ENCODE results near the gene TRAPPC2L.

TRAPPC2L gene

DNA sequence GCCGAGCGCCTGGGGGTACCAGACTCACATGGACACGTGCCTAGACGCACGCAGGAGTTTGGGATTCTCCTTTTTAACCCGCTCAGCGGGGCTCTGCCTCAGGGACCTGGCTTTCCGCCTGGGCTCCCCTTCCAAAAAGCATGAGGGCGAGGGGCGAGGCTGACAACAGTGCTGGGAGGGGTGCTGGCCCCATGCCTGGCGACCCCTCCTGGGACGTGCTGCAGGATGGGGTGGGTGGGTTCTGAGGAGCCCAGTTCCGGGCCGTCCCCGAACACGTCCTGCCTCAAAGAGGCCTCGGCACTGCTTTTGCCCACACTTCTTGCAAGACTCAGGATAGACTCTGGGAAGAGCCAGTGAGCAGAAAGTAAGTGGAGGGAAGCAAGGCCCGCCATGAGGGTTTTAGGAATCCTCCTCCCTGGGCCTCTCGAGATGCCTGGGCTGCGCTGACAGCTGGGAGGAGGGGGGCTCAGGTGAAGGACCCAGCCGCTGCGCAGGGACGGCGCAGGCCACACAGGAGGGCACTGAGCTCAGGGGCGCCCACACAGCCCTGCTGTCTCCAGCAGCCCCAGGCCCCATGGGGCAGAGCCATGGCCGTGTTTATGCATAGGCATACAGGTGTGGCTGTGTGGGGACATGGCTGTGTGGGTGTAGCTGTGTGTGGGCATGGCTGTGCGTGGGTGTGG, 24.9 kb downstream of the TRAPPC2L start:
- Histone ChIP-seq H3K4me1 (ENCODE audit: control insufficient read depth in 5 of 5, insufficient read depth in 5 of 5, low read length in 5 of 5) (peaks cover 0 to 13% (median 7%) of the 10 kb centered on the region in 5 donors), H3K27ac (ENCODE audit: low read depth, low read length) (no peak overlapping the region), H3K27me3 (ENCODE audit: control insufficient read depth in 5 of 5, insufficient read depth in 4 of 5, low read length in 5 of 5) (peaks cover 0 to 4% (median 2%) of the 10 kb centered on the region in 5 donors), H3K36me3 (ENCODE audit: control insufficient read depth in 5 of 5, insufficient read depth in 5 of 5, low read length in 5 of 5) (peaks cover 0 to 75% (median 29%) of the 10 kb centered on the region in 5 donors), H3K9me3 (ENCODE audit: control insufficient read depth in 5 of 5, low read length in 5 of 5) (no peaks in the 10 kb centered on the region), H3K9ac (ENCODE audit: low read length in 5 of 5) (no peak overlapping the region), H3K4me3 (ENCODE audit: low read depth in 1 of 5, low read length in 5 of 5) (no peak overlapping the region)

DNA sequence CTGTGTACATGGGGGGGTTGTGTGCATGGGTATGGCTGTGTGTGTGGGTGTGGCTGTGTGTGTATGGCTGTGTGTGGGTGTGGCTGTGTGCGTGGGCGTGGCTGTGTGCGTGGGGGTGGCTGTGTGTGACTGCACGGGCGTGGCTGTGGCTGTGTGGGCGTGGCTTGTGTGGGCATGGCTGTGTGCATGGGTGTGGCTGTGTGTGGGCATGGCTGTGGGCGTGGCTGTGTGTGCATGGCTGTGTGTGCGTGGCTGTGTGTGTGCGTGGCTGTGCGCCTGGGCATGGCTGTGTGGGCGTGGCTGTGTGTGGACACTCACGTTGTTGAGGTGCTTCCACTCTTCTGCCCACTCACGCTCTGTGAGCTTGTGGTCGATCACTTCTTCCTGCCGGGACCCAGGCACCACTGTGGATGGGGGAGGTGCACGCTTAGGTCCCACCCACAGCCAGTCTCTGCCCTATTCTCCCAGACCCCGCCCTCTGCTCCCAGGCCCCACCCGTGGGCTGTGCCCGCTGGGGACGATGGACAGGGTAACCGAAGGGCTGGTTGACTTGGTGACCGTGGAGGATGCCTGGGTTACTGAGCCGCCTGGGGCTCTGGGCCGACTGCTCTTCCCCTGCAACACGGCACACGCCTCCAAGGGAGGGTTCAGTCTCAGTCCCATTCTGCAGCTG, 25.6 kb downstream of the TRAPPC2L start:
- Histone ChIP-seq H3K4me1 (ENCODE audit: control insufficient read depth in 5 of 5, insufficient read depth in 5 of 5, low read length in 5 of 5) (peaks cover 4 to 20% (median 14%) of the 10 kb centered on the region in 5 donors), H3K27ac (ENCODE audit: low read depth, low read length) (no peak overlapping the region), H3K4me3 (ENCODE audit: low read depth in 1 of 5, low read length in 5 of 5) (no peak overlapping the region), H3K27me3 (ENCODE audit: control insufficient read depth in 5 of 5, insufficient read depth in 4 of 5, low read length in 5 of 5) (peaks cover 0 to 3% (median 0%) of the 10 kb centered on the region in 5 donors), H3K36me3 (ENCODE audit: control insufficient read depth in 5 of 5, insufficient read depth in 5 of 5, low read length in 5 of 5) (peaks cover 0 to 70% (median 29%) of the 10 kb centered on the region in 5 donors), H3K9ac (ENCODE audit: low read length in 5 of 5) (no peak overlapping the region), H3K9me3 (ENCODE audit: control insufficient read depth in 5 of 5, low read length in 5 of 5) (no peaks in the 10 kb centered on the region)

DNA sequence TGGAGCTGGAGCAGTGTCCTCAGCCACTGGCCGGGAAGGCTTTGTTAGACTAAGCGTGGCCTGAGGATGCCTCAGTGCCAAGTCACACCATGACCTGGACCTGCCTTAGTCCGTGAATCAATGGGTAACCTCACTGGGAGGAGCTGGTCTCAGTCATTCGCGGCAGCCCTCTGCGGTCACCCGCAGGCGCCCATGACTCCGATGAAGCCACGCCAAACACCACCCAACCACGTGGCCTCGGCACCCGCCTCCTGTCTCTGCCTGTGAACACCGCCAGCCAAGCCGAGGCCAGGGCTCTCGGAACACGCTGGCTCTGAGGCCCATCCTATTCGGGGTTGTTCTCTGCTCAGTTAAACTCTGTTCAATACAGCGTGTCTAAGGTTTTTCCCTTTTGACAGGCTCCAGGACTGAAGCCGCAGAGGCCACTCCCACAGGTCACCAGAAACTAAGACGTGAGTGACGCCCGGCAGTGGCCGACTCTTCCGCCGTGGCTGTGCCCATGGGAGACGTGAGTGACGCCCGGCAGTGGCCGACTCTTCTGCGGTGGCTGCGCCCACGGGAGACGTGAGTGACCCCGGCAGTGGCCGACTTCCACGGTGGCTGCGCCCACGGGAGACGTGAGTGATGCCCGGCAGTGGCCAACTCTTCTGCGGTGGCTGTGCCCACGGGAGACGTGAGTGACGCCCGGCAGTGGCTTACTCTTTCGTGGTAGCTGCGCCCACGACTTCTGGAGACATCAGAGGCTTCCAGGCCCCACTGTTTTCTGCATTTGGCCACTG, 26.4 kb downstream of the TRAPPC2L start:
- Histone ChIP-seq H3K9ac (ENCODE audit: low read length in 5 of 5) (no peak overlapping the region), H3K36me3 (ENCODE audit: control insufficient read depth in 5 of 5, insufficient read depth in 5 of 5, low read length in 5 of 5) (peaks cover 0 to 63% (median 29%) of the 10 kb centered on the region in 5 donors), H3K4me3 (ENCODE audit: low read depth in 1 of 5, low read length in 5 of 5) (no peak overlapping the region), H3K27ac (ENCODE audit: low read depth, low read length) (no peak overlapping the region), H3K4me1 (ENCODE audit: control insufficient read depth in 5 of 5, insufficient read depth in 5 of 5, low read length in 5 of 5) (peaks cover 10 to 27% (median 21%) of the 10 kb centered on the region in 5 donors), H3K9me3 (ENCODE audit: control insufficient read depth in 5 of 5, low read length in 5 of 5) (no peaks in the 10 kb centered on the region), H3K27me3 (ENCODE audit: control insufficient read depth in 5 of 5, insufficient read depth in 4 of 5, low read length in 5 of 5) (peaks cover 0 to 3% (median 0%) of the 10 kb centered on the region in 5 donors)

DNA sequence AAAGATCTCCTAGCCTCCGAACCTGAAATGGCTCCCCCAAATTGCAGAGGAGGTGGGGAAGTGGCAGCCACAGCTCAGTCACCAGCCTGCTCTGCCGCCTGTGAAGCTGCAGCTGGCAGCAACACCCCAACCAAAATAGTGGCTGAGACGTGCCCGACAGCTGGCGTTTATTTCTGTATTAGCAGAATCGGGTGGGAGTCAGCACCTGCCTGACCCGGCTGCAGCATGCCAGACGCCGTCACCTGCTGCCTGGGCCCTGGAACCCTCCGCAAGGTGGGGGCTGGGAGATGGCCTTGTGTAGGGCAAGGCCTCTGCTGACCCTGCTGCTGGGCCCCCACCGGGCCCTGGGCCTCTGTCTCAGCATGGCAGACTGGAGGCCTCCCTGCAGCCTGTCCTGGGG, 27.0 kb downstream of the TRAPPC2L start:
- H3K36me3 ChIP-seq (ENCODE audit: control insufficient read depth in 5 of 5, insufficient read depth in 5 of 5, low read length in 5 of 5), result peaks cover 0 to 58% (median 26%) of the 10 kb centered on the region in 5 donors
- H3K27ac ChIP-seq (ENCODE audit: low read depth, low read length), result no peak overlapping the region
- H3K9me3 ChIP-seq (ENCODE audit: control insufficient read depth in 5 of 5, low read length in 5 of 5), result no peaks in the 10 kb centered on the region
- no peak overlapping the region for H3K4me3 ChIP-seq (ENCODE audit: low read depth in 1 of 5, low read length in 5 of 5)
- H3K4me1 ChIP-seq (ENCODE audit: control insufficient read depth in 5 of 5, insufficient read depth in 5 of 5, low read length in 5 of 5), result peaks cover 10 to 32% (median 26%) of the 10 kb centered on the region in 5 donors
- no peak overlapping the region for H3K9ac ChIP-seq (ENCODE audit: low read length in 5 of 5)
- peaks cover 0 to 3% (median 0%) of the 10 kb centered on the region in 5 donors for H3K27me3 ChIP-seq (ENCODE audit: control insufficient read depth in 5 of 5, insufficient read depth in 4 of 5, low read length in 5 of 5)

DNA sequence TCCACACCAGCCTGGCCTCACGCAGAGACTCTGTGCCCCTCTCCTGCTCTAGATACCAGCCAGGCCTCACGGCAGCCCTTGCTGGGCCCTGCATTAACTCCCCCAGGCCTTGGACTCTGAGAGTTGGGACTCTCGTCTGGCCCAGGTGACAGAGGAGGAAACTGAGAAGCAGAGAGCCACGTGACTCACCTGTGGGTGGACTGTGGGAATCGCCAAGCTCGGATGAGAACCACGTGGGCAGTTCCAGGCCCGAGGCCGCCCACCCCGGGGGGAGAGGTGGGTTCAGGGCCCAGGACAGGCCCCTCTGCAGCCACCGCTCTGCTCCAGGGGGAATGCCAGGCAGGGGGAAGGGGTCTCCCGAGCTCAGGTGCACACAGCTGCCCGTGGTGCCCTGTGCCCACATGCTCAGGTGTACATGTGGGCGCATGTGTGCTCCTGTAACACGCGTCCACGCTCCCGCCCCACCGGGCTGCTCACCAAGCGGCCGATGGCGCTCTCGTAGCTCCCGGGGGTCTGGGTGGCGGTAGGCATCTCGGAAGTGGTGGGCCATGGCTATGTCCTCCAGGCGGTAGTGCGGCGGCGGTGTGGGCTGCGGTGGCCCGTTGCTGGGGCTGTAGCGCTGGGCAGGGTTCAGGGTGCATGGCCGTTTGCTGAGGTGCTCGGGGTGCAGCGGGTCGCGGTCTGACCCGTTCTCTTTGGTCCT, 27.8 kb downstream of the TRAPPC2L start:
- Histone ChIP-seq H3K4me1 (ENCODE audit: control insufficient read depth in 5 of 5, insufficient read depth in 5 of 5, low read length in 5 of 5) (peaks cover 10 to 34% (median 26%) of the 10 kb centered on the region in 5 donors), H3K9me3 (ENCODE audit: control insufficient read depth in 5 of 5, low read length in 5 of 5) (no peaks in the 10 kb centered on the region), H3K4me3 (ENCODE audit: low read depth in 1 of 5, low read length in 5 of 5) (no peak overlapping the region), H3K27ac (ENCODE audit: low read depth, low read length) (no peak overlapping the region), H3K36me3 (ENCODE audit: control insufficient read depth in 5 of 5, insufficient read depth in 5 of 5, low read length in 5 of 5) (peaks cover 0 to 54% (median 23%) of the 10 kb centered on the region in 5 donors), H3K9ac (ENCODE audit: low read length in 5 of 5) (no peak overlapping the region), H3K27me3 (ENCODE audit: control insufficient read depth in 5 of 5, insufficient read depth in 4 of 5, low read length in 5 of 5) (peaks cover 0 to 3% (median 0%) of the 10 kb centered on the region in 5 donors)

DNA sequence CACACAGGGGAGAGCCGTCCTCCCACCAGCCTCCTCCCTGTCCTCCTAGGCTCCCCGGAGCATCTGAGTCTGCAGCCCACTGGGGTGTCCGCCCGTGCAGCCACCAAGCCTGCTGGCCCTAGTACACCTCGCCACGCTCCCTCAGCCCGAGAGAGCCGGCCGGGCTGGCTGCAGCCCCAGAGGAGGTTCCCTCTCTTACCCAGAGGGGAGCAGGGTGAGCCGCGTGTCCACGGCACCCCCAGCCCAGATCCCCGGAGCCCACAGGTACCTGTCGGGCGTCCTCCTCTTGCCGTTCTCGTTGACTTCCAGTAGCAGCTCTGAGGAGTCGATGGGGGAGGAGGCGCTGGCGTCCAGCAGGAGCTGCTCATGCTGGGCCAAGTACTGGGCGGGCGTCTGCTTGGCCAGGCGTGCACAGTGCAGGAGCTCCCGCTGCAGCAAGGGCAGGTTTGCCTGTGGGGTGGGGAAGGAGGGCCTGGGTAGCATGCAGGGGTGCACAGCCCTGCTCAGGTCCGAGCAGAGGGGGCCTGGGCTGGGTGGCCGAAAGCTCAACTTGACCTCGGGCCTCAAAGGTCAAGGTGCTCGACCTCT, 28.9 kb downstream of the TRAPPC2L start:
- H3K4me1 ChIP-seq (ENCODE audit: control insufficient read depth in 5 of 5, insufficient read depth in 5 of 5, low read length in 5 of 5), result peaks cover 10 to 34% (median 26%) of the 10 kb centered on the region in 5 donors
- no peaks in the 10 kb centered on the region for H3K9me3 ChIP-seq (ENCODE audit: control insufficient read depth in 5 of 5, low read length in 5 of 5)
- H3K27ac ChIP-seq (ENCODE audit: low read depth, low read length), result no peak overlapping the region
- H3K27me3 ChIP-seq (ENCODE audit: control insufficient read depth in 5 of 5, insufficient read depth in 4 of 5, low read length in 5 of 5), result peaks cover 0 to 3% (median 0%) of the 10 kb centered on the region in 5 donors
- H3K9ac ChIP-seq (ENCODE audit: low read length in 5 of 5), result no peak overlapping the region
- no peak overlapping the region for H3K4me3 ChIP-seq (ENCODE audit: low read depth in 1 of 5, low read length in 5 of 5)
- H3K36me3 ChIP-seq (ENCODE audit: control insufficient read depth in 5 of 5, insufficient read depth in 5 of 5, low read length in 5 of 5), result peaks cover 0 to 53% (median 23%) of the 10 kb centered on the region in 5 donors

DNA sequence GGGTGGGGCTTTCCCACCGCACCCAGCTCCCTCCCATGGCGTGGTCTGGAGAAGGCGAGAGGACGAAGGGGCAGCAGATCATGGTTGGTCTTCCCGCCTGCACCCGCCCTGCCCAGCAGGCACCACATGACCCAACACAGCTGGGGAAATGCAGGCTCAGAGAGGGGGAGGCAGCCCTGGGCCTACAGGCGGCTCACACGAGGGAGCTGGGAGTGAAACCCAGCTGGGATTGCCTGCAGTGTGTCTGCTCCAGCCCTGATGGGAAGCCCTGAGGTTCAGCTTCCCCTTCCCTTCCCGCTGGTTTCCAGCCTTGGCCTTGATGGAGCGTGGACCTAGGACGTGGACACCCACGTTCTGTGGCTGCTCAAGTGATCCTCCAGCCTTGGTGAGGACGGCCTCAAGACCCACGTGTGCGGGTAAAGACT, 29.5 kb downstream of the TRAPPC2L start:
- H3K4me1 ChIP-seq (ENCODE audit: control insufficient read depth in 5 of 5, insufficient read depth in 5 of 5, low read length in 5 of 5), result peaks cover 10 to 34% (median 26%) of the 10 kb centered on the region in 5 donors
- no peak overlapping the region for H3K27ac ChIP-seq (ENCODE audit: low read depth, low read length)
- H3K4me3 ChIP-seq (ENCODE audit: low read depth in 1 of 5, low read length in 5 of 5), result no peak overlapping the region
- no peak overlapping the region for H3K9ac ChIP-seq (ENCODE audit: low read length in 5 of 5)
- H3K9me3 ChIP-seq (ENCODE audit: control insufficient read depth in 5 of 5, low read length in 5 of 5), result no peaks in the 10 kb centered on the region
- H3K27me3 ChIP-seq (ENCODE audit: control insufficient read depth in 5 of 5, insufficient read depth in 4 of 5, low read length in 5 of 5), result peaks cover 0 to 3% (median 0%) of the 10 kb centered on the region in 5 donors
- peaks cover 0 to 58% (median 23%) of the 10 kb centered on the region in 5 donors for H3K36me3 ChIP-seq (ENCODE audit: control insufficient read depth in 5 of 5, insufficient read depth in 5 of 5, low read length in 5 of 5)

DNA sequence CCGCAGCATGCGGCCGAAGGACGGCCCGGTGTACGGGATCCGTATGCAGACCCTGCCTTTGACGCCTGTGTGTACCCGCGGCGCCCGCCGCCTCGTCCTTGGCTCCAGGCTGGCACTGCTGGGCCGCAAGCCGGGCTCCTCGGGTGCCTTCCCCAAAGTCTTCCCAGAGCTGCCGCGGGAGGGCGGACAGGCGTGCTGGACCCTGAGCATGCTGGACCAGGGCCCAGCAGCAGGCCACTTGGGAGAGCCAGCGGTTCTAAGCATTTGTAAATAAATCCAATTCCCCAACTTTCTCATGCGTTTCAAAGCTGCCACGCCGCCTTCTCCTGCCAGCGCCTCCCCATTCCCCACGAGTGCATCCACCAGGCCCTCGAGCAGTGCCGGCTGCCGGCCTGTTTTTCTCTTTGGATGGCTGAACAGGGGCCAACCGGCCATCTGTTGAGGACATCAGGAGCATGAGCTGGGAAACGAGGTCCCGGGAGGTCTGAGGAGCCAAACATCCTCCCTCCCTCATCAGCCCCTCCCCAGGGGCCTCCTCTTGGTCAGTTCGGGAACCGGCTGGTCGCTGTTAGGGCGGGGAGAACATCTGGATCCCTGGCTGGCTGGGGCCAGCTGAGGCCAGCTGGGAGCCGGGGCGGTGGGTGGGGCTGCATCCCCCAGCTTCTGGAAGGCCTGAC, 30.1 kb downstream of the TRAPPC2L start:
- H3K4me1 ChIP-seq (ENCODE audit: control insufficient read depth in 5 of 5, insufficient read depth in 5 of 5, low read length in 5 of 5), result peaks cover 10 to 34% (median 26%) of the 10 kb centered on the region in 5 donors
- H3K4me3 ChIP-seq (ENCODE audit: low read depth in 1 of 5, low read length in 5 of 5), result no peak overlapping the region
- H3K36me3 ChIP-seq (ENCODE audit: control insufficient read depth in 5 of 5, insufficient read depth in 5 of 5, low read length in 5 of 5), result peaks cover 0 to 61% (median 27%) of the 10 kb centered on the region in 5 donors
- H3K27me3 ChIP-seq (ENCODE audit: control insufficient read depth in 5 of 5, insufficient read depth in 4 of 5, low read length in 5 of 5), result peaks cover 0 to 3% (median 0%) of the 10 kb centered on the region in 5 donors
- H3K9ac ChIP-seq (ENCODE audit: low read length in 5 of 5), result no peak overlapping the region
- H3K27ac ChIP-seq (ENCODE audit: low read depth, low read length), result peak overlapping the region; percentile 57
- no peaks in the 10 kb centered on the region for H3K9me3 ChIP-seq (ENCODE audit: control insufficient read depth in 5 of 5, low read length in 5 of 5)

DNA sequence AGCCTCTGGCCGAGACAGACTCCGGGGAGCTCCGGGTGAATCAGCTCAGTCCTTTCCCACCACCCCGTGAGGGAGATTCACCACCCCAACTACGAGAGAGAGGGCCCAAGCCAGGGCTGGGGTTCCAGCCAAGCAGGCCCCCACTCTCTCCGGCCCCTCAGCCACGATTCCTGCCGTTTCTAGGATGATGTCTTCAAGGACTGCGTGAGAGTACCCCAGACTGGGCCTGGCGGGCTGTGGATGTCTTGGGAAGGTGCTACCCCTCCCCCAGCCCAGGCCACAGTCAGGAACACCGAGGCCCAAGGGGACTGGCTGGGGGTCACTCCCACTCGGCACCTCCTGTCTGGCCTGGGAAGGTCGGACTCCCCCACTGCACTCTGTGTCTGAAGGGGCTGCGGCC, 31.1 kb downstream of the TRAPPC2L start:
- H3K27ac ChIP-seq (ENCODE audit: low read depth, low read length), result no peak overlapping the region
- peak overlapping the region in 1 of 5 donors; percentile 4 for H3K4me3 ChIP-seq (ENCODE audit: low read depth in 1 of 5, low read length in 5 of 5)
- H3K4me1 ChIP-seq (ENCODE audit: control insufficient read depth in 5 of 5, insufficient read depth in 5 of 5, low read length in 5 of 5), result peaks cover 10 to 34% (median 26%) of the 10 kb centered on the region in 5 donors

More for the DNA sequence above, 31.1 kb downstream of the TRAPPC2L start:
- H3K27me3 ChIP-seq (ENCODE audit: control insufficient read depth in 5 of 5, insufficient read depth in 4 of 5, low read length in 5 of 5), result no peaks in the 10 kb centered on the region
- no peak overlapping the region for H3K9ac ChIP-seq (ENCODE audit: low read length in 5 of 5)
- H3K36me3 ChIP-seq (ENCODE audit: control insufficient read depth in 5 of 5, insufficient read depth in 5 of 5, low read length in 5 of 5), result peaks cover 0 to 59% (median 20%) of the 10 kb centered on the region in 5 donors
- no peaks in the 10 kb centered on the region for H3K9me3 ChIP-seq (ENCODE audit: control insufficient read depth in 5 of 5, low read length in 5 of 5)

All from subcutaneous abdominal adipose tissue (tissue), 5 donors.